IPS-18a (cell line): ENCODE results near the gene MXRA7.

Source experiments
- H3K27ac ChIP-seq: one replicate; pipeline ENCODE4 v1.5.1; 2013; ENCODE audit warnings: low read length
- H3K27me3 ChIP-seq: one replicate; pipeline ENCODE4 v1.6.1; 2013; ENCODE audit warnings: mild to moderate bottlenecking, low read length; ENCODE audit not compliant: control insufficient read depth, insufficient read depth
- H3K36me3 ChIP-seq: one replicate; pipeline ENCODE4 v1.6.1; 2013; ENCODE audit warnings: low read depth, low read length; ENCODE audit not compliant: control insufficient read depth
- H3K4me1 ChIP-seq: one replicate; pipeline ENCODE4 v1.6.1; 2013; ENCODE audit warnings: low read depth, low read length; ENCODE audit not compliant: control insufficient read depth
- H3K4me3 ChIP-seq: one replicate; pipeline ENCODE4 v1.5.1; 2013; ENCODE audit warnings: low read length
- H3K9ac ChIP-seq: one replicate; pipeline ENCODE4 v1.6.1; 2013; ENCODE audit warnings: mild to moderate bottlenecking, low read length, moderate library complexity
- H3K9me3 ChIP-seq: one replicate; pipeline ENCODE4 v1.6.1; 2013; ENCODE audit warnings: low read depth, low read length; ENCODE audit not compliant: control insufficient read depth

MXRA7 gene

GRCh38 chr17:76676629-76677028, 34.1 kb downstream of the MXRA7 start:
- no peak overlapping the region for H3K27ac ChIP-seq
- H3K36me3 ChIP-seq = no peaks in the 10 kb centered on the region
- peaks cover 3% of the 10 kb centered on the region for H3K4me1 ChIP-seq
- no peaks in the 10 kb centered on the region for H3K9me3 ChIP-seq
- H3K27me3 ChIP-seq = no peaks in the 10 kb centered on the region
- no peak overlapping the region for H3K9ac ChIP-seq
- H3K4me3 ChIP-seq = no peak overlapping the region

DNA sequence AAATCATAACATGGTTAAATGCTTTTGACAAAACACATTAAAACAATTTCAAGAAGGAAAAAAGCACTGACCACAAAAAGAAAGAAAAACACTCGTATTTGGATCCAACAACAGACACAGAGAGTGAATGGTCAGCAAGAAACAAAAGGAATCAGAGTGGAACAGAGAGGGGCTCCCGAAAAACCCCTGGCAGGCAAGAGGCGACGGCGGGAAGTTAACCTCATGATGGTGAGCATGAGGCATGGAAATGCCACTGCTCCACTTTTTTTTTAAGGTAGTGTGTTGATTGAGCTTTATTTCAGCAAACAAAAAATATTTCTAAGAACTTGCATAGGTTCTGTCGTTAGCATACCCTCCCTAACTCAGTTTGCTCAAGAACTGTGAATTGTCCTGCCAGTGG, 35.1 kb downstream of the MXRA7 start:
- no peak overlapping the region for H3K4me3 ChIP-seq
- H3K9ac ChIP-seq = no peak overlapping the region
- H3K27ac ChIP-seq = no peak overlapping the region
- H3K9me3 ChIP-seq = no peaks in the 10 kb centered on the region
- no peaks in the 10 kb centered on the region for H3K36me3 ChIP-seq
- H3K4me1 ChIP-seq = peaks cover 8% of the 10 kb centered on the region
- H3K27me3 ChIP-seq = no peaks in the 10 kb centered on the region

DNA sequence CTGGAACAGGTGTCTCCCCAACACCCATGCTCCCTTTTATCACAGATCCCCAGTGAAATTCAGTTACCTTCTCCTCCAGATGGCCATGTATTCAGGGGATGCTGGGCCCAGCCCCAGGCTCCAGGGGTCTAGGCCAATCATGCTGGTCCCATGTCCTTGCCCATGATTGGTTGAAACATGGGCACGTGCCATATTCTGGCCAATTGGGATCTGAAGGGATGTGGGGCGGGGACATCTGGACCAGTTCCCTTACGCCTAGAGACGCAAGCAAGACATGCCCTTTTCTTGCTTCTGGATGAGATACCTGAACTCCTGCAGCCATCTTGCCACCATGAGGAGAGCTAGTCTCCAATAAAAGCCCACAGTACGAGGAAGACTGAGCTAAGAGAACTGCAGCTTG, 36.2 kb downstream of the MXRA7 start:
- Histone ChIP-seq H3K36me3 (no peaks in the 10 kb centered on the region), H3K27ac (no peak overlapping the region), H3K9me3 (no peaks in the 10 kb centered on the region), H3K9ac (no peak overlapping the region), H3K4me1 (peaks cover 12% of the 10 kb centered on the region), H3K4me3 (no peak overlapping the region), H3K27me3 (no peaks in the 10 kb centered on the region)

DNA sequence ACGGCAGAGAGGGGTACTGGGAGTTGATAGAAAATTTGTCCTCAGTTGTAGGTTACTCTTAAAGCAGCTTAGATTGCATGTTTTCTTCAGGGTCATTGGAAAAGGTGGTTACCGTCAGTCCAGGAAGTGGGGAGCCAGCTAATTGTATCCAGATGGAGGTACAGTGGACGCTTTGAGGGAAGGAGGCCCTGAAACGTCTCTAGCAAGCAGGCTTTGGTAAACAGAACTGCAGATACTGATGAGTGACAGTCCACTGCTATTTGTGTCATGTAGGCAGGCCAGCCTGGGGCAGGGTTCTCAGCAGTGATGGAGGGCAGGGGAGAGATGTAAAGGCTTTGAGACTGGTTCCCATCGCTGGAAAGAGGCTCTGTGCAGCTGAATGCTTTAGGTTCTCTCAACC, 37.0 kb downstream of the MXRA7 start:
- no peak overlapping the region for H3K27ac ChIP-seq
- no peak overlapping the region for H3K9ac ChIP-seq
- H3K9me3 ChIP-seq = no peaks in the 10 kb centered on the region
- H3K4me3 ChIP-seq = no peak overlapping the region
- H3K36me3 ChIP-seq = no peaks in the 10 kb centered on the region
- no peaks in the 10 kb centered on the region for H3K27me3 ChIP-seq
- peaks cover 12% of the 10 kb centered on the region for H3K4me1 ChIP-seq

DNA sequence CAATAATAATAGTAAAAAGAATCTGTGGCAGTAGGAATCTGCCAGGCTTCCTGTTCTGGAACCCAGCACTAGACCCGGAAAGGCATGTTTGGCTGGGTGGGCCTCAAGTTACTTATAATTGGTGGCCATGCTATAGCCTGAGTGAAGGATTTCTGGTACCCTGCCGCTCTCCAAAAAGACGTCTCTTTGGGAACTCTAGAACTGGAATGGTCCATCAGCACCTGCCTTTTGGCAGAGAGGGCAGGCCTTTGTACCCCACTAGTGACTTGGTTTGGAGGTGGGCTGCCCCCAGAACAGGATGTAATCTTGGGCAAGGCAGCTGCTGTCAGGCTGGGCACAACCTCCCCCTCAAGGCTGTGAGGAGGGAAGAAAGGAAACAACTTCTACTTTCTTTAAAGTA, 37.9 kb downstream of the MXRA7 start:
- Histone ChIP-seq H3K27me3 (no peaks in the 10 kb centered on the region), H3K36me3 (no peaks in the 10 kb centered on the region), H3K27ac (no peak overlapping the region), H3K9me3 (no peaks in the 10 kb centered on the region), H3K9ac (no peak overlapping the region), H3K4me1 (peaks cover 12% of the 10 kb centered on the region), H3K4me3 (peak overlapping the region; percentile 73)

- Histone ChIP-seq H3K4me1 (peaks cover 12% of the 10 kb centered on the region), H3K36me3 (no peaks in the 10 kb centered on the region), H3K4me3 (peak overlapping the region; percentile 73), H3K27me3 (no peaks in the 10 kb centered on the region), H3K27ac (peak overlapping the region; percentile 19), H3K9ac (peak overlapping the region; percentile 78), H3K9me3 (no peaks in the 10 kb centered on the region)
These were observed 38.4 kb downstream of the MXRA7 start for GRCh38 chr17:76672270-76672851.

DNA sequence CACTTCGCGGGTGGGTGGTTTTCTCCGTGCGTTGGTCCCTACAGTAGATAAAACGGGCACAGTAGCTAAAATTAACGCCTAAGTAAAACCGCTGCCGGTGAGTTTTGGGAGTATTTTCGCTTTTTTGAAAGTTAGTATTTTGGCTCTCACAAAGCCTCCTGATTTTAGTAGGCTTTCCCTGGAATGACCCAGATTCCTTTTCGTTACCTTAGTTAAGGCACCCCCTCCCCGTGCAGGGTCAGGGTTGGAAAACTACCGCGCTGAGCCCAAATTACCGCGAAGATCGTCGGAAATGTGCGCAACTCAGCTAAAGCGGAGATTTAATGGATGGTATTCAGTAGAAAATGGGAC, 38.9 kb downstream of the MXRA7 start:
- H3K27ac ChIP-seq = peak overlapping the region; percentile 19
- H3K9me3 ChIP-seq = no peaks in the 10 kb centered on the region
- peak overlapping the region; percentile 78 for H3K9ac ChIP-seq
- peaks cover 12% of the 10 kb centered on the region for H3K4me1 ChIP-seq
- H3K36me3 ChIP-seq = no peaks in the 10 kb centered on the region
- no peaks in the 10 kb centered on the region for H3K27me3 ChIP-seq
- peak overlapping the region; percentile 73 for H3K4me3 ChIP-seq

- Histone ChIP-seq H3K9ac (peak overlapping the region; percentile 78), H3K36me3 (no peaks in the 10 kb centered on the region), H3K27me3 (no peaks in the 10 kb centered on the region), H3K4me3 (peak overlapping the region; percentile 73), H3K27ac (peak overlapping the region; percentile 49), H3K4me1 (peaks cover 12% of the 10 kb centered on the region), H3K9me3 (no peaks in the 10 kb centered on the region)
These were observed 39.4 kb downstream of the MXRA7 start for GRCh38 chr17:76671123-76671911.

DNA sequence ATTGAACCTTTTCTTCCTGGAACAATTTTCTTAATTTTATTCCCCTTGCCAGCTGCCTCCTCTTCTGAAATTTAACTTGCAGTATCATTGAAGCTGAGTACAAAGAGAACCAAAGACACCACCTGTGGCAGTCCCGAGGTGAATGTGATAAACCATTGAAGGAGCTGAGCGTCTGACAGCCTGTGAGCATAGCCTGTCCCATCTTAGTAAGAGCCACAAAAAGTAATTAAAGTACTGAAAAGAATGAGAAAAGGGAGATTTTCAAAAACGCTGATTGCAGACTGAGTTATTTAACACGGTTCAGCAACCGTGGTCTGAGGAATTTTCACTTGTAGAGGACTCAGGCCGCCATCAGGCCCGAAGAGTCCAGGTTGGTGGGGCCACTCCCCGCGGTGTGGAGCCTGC, 40.0 kb downstream of the MXRA7 start:
- Histone ChIP-seq H3K9me3 (no peaks in the 10 kb centered on the region), H3K4me3 (peak overlapping the region; percentile 73), H3K4me1 (peaks cover 12% of the 10 kb centered on the region), H3K27me3 (no peaks in the 10 kb centered on the region), H3K27ac (peak overlapping the region; percentile 49), H3K36me3 (no peaks in the 10 kb centered on the region), H3K9ac (peak overlapping the region; percentile 47)

- Histone ChIP-seq H3K36me3 (no peaks in the 10 kb centered on the region), H3K9me3 (no peaks in the 10 kb centered on the region), H3K4me1 (peaks cover 12% of the 10 kb centered on the region), H3K4me3 (no peak overlapping the region), H3K9ac (no peak overlapping the region), H3K27ac (no peak overlapping the region), H3K27me3 (no peaks in the 10 kb centered on the region)
These were observed 40.6 kb downstream of the MXRA7 start for GRCh38 chr17:76670020-76670717.

- no peaks in the 10 kb centered on the region for H3K36me3 ChIP-seq
- no peak overlapping the region for H3K9ac ChIP-seq
- no peak overlapping the region for H3K27ac ChIP-seq
- no peaks in the 10 kb centered on the region for H3K27me3 ChIP-seq
- peaks cover 12% of the 10 kb centered on the region for H3K4me1 ChIP-seq
- H3K4me3 ChIP-seq = no peak overlapping the region
- H3K9me3 ChIP-seq = no peaks in the 10 kb centered on the region
These were observed 42.8 kb downstream of the MXRA7 start for GRCh38 chr17:76667786-76668453.
